ENCODE results near the gene MTUS2.

DNA sequence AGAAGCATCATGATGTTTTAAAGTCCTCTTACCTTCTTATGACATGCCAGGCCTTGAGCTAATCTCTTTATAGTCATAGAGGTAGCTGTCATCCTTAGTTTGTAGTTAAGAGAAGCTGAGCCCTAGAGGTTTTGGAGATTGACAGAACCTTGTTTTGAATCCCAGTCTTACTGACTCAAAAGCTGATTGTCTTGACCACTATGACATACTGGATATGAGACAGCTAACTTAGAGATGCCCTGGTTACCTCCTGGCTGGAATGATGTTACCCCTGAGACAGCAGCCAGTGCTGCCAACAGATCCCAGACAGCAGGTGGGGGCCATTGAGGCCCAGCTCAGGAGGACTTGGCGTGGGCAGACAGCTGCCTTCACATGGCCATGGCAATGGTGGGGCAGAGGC lies 311.0 kb downstream of the MTUS2 start:
- TF ChIP-seq POLR2AphosphoS5 (IDR thresholded peaks at IDR 0.05; ENCODE audit: low read depth, low read length), result no peak
- no peak for TF ChIP-seq POLR2A (IDR thresholded peaks at IDR 0.05; ENCODE audit: control extremely low read depth in 1 of 2, low read depth in 2 of 2, low read length in 2 of 2)
- no peak for TF ChIP-seq CBX5 (IDR thresholded peaks at IDR 0.05; ENCODE audit: low read depth, low read length)
- no peak for TF ChIP-seq TAF1 (IDR thresholded peaks at IDR 0.05; ENCODE audit: low read depth, low read length)
